Activated CD4-positive, CD25-positive, alpha-beta regulatory T cell treated with anti-CD3 and anti-CD28 coated beads, Interleukin-2, amount 50 U/mL, for 16 hours (primary cell): ENCODE data around the gene WNT11.

Experiments used
- DNase-seq: peaks from one replicate; pipeline ENCODE4 v3.0.0-alpha.2; 2020; ENCODE audit warnings: low read depth, low spot score

The WNT11 gene

GRCh38 chr11:76206327-76207081, at the start of gene WNT11:
TSS of gene WNT11 (minus strand) at chr11:76206502. CDS start at chr11:76206407, 95 bp downstream.
- DNase-seq, result no peak

GRCh38 chr11:76253416-76253815, 47.1 kb upstream of the WNT11 start:
- DNase-seq, result no peak

GRCh38 chr11:76252631-76253070, 46.3 kb upstream of the WNT11 start:
- DNase-seq, result no peak

- DNase-seq, result no peak
Measured at GRCh38 chr11:76251576-76251975, 45.3 kb upstream of the WNT11 start.

DNA sequence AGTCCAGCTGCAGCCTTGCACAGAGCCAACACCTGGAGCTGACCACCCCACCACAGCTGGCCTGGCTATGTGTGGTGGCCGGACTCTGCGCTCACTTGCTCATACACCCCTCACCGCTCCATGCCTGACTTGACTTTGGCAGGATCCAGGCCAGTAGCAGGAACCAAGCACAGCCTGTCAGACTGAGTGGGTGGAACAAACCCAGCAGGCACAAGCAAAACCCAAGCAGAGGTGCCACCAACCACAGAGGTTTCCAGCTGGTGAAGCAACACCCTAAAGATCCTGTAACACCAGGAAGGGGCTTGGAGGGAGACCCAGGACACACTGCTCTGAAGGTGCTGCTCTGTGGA, 44.9 kb upstream of the WNT11 start:
- no peak for DNase-seq

DNA sequence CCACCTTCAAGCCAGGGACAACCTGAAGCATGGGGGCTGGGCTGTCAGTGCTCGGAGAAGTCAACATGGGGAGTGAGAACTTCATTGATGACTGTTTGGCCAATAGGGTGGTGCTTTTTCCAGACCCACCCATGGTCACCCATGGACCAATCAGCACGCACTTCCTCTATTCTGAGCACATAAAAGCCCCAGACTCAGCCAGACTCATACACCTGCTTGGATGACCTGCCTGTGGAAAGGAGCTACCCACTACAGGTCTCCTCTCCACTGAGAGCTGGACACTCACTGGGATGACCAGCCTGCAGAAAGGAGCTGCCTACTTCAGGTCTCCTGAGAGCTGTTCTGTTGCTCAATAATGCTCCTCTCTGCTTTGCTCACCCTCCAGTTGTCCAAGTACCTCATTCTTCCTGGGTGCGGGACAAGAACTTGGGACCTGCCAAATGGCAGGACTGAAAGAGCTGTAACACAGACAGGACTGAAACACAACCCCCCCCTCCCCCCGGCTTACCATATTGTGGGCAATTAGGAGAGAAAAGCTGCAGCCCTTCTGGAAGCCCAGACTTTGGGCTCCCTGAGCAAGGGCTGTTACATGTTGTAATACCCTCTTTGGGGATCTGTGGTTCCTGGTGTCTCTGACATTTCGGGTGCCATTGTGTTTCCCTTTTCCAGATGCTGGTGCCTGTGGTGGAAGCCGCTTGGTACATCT, 44.4 kb upstream of the WNT11 start:
- DNase-seq, result no peak

DNA sequence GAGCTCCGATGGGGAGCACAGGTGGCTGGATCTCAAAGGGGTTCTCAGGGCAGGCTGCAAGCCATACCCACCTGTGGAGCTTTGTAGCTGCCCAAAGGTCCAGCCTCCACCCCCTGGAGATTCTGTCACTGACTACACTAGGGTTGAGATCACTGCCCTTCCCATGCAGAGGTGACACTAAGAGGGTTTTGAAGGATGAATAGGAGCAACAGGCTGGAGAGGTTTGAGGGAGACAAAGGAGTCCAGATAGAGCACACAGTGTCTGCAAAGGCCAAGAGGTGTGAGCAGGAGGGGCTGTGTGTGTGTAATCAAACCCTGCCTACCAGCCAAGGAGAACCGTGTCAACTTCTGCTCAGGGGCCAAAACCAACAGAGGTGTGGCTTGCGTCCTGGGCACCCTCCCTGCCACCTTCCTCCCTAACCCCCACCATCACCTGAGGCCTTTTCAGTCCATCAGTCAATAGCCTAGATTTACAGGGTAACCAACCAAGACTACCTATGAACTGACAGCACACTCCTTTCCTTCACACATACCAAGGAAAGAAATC, 43.0 kb upstream of the WNT11 start:
- DNase-seq, result no peak

DNA sequence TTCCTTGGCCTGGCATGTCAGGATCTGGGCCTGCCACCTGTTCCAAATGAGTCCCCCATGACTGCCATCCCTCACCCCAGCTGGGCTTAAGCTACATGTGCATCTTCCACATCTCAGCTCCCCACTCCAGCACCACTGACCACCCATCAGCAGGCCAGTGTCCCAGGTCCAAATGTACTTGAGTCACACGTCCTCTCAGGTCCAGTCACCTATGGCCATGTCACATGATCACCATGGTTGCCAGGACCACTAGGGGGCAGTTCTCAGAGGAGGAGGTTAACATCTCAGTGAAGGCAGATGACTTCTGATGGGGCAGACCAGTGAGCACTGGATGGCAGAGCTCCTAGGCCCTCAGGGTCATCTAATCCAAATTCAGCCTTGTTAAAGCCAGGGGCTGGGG, 41.9 kb upstream of the WNT11 start:
- no peak for DNase-seq

- DNase-seq, result no peak
Measured at GRCh38 chr11:76247091-76247490, 40.8 kb upstream of the WNT11 start.

DNA sequence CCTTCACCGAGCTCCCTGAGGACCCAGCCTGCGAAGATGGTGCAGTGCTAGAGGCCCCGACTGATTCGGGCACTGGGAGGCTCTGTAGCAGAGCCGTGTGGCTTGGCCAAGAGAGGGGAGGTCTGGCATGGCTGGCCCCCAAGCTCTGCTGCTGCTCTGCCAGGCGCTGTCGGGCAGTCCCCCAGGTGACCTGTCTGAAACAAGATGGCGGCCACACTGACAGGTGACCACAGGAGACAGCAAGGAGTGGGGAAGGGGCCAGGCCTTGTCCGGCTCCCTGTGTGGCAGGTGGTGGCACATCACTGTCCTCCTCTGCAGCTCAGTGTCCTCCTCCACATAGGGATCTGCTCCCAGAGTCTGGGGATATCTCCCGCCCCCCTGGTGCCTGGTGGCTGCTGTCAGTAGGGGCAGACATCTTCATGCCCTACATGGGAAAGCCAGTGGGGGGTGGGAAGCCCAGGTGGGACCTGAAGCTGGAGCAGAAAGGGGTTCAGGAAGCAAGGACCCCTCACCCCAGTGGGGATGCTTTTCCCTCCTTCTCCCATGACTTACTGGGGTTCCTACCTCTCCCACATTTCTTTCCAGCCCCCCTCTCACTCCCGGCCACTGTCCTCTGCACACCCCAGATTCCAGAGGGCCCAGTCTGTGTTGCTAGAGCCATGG, 40.1 kb upstream of the WNT11 start:
- no peak for DNase-seq

GRCh38 chr11:76245720-76246119, 39.4 kb upstream of the WNT11 start:
- no peak for DNase-seq

DNA sequence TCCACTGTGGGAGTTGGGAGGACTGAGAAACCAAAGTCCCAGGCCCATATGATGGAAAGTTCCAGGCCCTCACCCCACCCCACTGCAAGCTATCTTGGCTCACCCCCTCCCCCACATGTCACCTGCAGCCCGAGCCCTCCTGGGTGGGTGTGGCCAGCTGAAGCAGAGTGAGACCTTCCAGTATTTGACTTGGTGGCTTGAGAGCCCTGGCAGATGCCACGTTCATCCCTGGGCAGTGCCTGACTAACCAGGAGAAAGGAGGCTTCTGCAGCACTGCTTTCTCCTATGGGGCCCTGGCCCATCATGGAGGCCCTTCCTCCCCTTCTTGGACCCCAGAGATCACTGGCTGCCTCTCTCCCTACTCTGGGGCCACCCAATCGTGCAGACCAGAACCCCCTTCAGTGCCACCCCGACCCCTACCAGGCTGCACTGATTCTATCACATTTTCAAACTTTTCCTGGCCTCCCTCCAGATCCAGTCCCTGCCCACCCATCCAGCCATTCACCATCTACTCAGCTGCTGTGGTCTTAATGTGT, 38.1 kb upstream of the WNT11 start:
- DNase-seq, result no peak

- DNase-seq, result no peak
Measured at GRCh38 chr11:76243957-76244285, 37.6 kb upstream of the WNT11 start.

DNA sequence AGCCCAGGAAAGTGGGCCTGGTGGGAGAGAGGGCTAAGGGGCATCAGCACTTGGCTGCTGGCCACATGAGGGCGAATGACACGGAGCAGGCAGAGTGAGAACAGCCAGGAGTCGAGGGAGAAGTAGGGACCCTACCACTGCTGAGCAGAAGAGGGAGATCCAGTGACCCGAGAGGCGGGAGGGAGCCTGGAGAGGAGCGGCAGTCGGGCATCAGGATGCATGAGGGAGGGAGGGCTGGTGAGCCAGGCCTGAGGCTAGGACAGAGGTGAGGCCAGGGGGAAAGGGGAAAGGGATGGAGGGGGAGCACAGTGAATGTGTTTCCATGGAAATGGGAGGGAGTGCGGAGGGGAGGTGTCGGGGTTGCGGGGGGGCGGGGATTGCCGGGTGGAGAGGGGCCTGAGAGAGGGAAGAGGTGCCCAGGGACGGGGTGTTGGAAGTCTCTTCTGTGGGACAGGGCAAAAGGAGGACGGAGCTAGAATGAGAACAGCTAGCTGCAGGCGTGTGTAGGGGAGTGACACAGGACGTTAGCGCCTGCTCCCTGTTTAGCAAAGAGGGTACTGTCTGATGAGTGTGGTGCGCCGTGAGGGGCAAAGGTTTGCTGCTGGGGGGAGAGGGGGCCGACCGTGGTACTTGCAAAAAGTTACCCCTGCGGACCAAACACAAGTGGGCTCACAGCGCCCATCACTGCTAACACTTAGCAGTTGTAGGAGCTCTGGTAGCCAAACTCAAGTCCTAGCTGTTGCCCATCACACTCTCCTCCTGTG, 37.1 kb upstream of the WNT11 start:
- no peak for DNase-seq

DNA sequence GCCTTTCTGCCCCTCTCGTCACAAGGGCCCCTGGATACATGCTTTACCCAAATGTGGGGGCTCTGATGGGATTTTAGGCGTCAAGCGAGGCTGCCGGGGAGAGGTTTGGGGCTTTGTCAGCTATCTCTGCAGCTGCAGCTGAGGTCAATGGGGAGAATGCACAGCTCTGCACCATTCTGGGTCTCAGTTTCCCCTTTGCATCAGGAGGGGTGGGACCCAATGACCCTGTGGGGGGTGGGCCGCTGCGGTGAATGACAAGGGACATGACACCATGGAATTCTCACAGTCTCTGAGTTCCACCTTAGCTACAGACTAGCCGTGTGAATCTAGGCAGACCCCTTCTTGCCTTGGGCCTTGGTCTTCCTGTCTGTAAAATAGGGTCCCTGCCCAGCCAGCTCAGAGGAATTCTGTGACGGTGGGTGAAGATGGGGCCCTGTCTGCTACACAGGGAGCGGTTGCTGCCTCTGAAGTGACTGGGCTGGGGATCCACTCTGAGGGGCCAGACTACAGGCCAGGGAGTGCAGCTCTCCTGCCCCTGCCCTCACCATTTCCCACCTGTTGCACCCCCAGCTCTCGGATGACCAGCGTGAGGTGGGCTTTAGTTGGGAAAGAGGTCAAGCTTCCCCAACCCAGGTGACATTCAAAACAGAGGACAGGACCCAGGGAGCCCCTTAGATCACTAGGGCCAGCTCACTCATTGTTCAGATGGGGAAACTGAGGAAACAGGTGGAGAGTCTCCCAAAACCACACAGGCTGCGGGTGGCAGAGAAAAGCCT, 35.9 kb upstream of the WNT11 start:
- DNase-seq, result no peak

DNA sequence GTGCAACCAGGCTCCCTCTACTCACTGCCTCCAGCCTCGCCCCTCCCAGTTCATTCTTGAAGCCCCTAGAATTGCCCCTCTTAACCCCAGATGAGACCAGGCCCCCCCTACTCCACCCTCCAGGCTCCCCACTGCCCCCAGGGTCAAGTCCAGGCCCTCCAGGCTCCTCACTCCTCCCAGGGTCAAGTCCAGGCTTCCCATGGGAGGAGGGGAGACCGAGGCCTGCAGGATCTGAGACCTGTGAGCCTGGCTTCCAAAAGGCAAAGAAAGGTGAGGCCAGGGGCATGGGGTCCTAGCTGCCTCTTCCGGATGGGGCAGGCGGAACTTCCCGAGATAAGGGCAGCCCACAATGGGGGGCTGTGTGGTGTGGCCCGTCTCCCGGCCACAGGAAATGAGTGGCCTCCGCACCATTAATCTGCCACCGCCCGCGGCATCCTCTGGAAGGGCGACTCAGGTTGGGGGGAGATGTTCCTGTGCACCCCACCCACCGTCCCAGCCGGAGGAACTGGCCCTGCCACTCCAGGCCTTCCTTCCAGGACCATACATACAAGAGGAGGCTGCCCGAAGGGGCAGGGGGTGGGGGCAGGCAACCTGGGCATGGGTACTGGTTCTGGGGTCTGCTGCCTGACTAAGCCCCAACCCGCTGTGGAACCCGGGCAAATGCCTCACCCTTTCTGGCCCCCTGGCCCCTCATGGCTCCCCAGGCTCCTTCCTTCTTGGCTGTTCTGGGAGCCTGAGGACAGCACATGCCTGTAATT, 35.1 kb upstream of the WNT11 start:
- no peak for DNase-seq

DNA sequence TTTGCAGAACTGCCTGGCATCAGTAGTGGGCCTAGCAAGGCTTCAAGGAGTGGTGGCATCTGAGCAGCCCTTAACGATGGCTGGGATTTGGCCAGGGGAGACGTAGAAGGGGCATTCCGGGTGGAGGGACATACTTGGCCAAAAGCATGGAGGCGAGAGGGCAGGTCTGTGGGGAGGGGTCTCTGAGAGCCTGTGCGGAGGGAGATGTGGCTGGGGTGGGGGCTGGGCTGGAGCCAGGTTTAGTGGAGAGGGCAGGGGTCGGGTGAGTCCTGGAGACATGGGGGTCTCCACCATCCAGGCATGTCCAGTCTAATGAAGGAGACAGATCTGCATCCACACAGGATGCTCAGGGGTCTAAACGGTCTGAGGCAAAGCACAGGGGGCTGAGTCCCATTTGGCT, 34.4 kb upstream of the WNT11 start:
- DNase-seq, result no peak

- no peak for DNase-seq
Measured at GRCh38 chr11:76240161-76240540, 33.8 kb upstream of the WNT11 start.

DNA sequence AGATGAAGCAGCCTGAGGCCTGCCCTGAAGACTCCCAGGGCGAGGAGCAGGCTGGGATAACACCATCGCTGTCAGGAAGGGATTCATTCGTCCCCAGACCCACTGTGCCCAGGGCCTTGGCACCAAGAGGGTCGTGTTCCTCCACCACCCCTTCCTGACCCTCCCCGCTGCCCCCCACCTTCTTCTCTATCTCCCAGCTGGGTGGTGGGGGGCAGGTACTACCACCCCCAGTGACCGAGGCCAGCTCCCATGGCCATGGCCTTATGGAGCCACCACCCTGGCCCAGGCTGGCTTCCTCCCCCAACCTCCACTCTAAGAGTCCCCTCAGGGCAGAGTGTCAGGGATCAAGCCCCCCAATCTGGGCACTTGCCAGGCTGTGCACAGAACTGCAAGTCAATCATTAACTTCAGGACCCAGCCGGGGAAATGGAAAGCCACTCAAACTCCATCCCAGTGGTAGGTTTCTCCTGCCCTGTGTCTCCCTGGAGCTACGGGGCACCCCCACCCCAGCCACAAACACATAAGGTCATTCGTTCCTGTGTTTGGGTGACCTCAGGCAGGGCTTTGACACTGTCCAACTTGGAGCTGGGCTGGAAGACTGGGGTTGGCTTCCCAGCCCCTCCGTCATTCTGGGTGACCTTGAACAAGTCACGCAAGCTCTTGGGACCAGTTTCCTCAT, 33.3 kb upstream of the WNT11 start:
- DNase-seq, result no peak

DNA sequence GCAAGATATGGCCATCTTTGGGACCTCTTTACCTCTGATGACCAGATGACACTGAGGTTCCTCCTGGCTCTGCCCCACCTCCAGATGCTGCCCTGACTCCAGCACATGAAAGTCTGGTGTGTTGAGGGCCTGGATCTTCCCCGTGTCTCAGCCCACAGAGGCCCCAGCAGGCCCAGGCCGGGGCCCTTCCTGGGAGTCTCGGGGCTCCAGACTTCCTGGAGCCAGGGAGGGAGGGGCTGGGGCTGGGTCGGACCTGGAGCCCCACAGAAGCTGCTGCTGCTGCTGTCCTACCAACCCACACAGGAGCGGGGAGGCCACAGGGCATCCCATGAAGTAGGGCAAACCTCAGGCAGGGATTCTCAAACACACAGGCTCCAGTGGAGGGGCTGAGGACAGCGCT, 32.2 kb upstream of the WNT11 start:
- no peak for DNase-seq
